ENCODE results near the gene SYNJ2.

DNA sequence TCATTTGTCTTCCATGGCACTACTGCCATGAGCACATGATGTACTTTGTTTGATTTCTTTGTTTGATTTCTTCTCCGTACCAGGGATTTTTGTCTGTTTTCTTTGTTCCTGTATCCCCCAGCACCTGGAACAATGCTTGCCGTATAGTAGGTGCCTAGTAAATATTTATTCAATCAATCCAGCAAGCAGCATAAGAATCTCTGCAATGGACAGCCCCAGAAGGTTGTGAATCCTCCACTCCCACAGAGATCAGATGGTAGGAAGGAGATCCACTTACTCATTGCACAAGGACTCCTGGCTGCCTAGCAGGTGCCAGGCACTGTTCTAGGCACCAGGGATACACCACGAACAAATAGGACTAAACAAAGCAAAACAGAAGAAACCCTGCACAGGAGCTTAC, 6.7 kb upstream of the SYNJ2 start:
- TF ChIP-seq, protein P1, sequence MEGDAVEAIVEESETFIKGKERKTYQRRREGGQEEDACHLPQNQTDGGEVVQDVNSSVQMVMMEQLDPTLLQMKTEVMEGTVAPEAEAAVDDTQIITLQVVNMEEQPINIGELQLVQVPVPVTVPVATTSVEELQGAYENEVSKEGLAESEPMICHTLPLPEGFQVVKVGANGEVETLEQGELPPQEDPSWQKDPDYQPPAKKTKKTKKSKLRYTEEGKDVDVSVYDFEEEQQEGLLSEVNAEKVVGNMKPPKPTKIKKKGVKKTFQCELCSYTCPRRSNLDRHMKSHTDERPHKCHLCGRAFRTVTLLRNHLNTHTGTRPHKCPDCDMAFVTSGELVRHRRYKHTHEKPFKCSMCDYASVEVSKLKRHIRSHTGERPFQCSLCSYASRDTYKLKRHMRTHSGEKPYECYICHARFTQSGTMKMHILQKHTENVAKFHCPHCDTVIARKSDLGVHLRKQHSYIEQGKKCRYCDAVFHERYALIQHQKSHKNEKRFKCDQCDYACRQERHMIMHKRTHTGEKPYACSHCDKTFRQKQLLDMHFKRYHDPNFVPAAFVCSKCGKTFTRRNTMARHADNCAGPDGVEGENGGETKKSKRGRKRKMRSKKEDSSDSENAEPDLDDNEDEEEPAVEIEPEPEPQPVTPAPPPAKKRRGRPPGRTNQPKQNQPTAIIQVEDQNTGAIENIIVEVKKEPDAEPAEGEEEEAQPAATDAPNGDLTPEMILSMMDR (IDR thresholded peaks at IDR 0.05) = no peak
- no peak for TF ChIP-seq POLR2A (IDR thresholded peaks at IDR 0.05)
